HepG2 (cell line): ENCODE results near the gene CNOT10. TPM values are rescaled to one million over a fixed set of nuclear protein-coding genes. Genes with fewer than 3 reads are reported as not detected.

Experiments used
- AGO2 ChIP-seq: fragments of 200-400 bp; formaldehyde crosslinking; optimal IDR thresholded peaks from 2 replicates; pipeline ENCODE3; 2017; ENCODE audit warnings: mild to moderate bottlenecking, low read depth, low read length, moderate library complexity
- CENPT ChIP-seq: sonication (generic); formaldehyde crosslinking; IDR thresholded peaks from 2 replicates; pipeline ENCODE4 v1.8.0; 2022; ENCODE audit warnings: low read depth, mild to moderate bottlenecking, moderate library complexity, missing genetic modification reagents
- FOXM1 ChIP-seq: sonication (generic); formaldehyde crosslinking; IDR thresholded peaks from 2 replicates; pipeline ENCODE4 v1.5.0; 2020; ENCODE audit warnings: missing genetic modification reagents
- KAT7 ChIP-seq: IDR thresholded peaks from 2 replicates; pipeline ENCODE4 v1.6.1; 2018; ENCODE audit warnings: borderline replicate concordance, missing compliant biosample characterization
- LCORL ChIP-seq, 2 experiments: fragments of 450-650 bp in 1 of 2; sonication (generic) in 1 of 2; formaldehyde crosslinking in 1 of 2; IDR thresholded peaks; 2 replicates each; pipeline versions ENCODE4 v1.5.0 to v1.6.1; 2017 to 2020; ENCODE audit warnings: antibody characterized with exemption in 1 of 2, missing genetic modification reagents in 1 of 2
- MED13 ChIP-seq: sonication (generic); formaldehyde crosslinking; IDR thresholded peaks from 2 replicates; pipeline ENCODE4 v1.5.0; 2020; ENCODE audit warnings: missing genetic modification reagents
- POLR2A ChIP-seq, 2 experiments: IDR thresholded peaks; 2 replicates each; pipeline ENCODE4 v1.6.1; 2011; ENCODE audit warnings: low read depth in 2 of 2, low read length in 2 of 2, mild to moderate bottlenecking in 1 of 2, moderate library complexity in 1 of 2; ENCODE audit not compliant: insufficient read depth in 1 of 2
- PPARG ChIP-seq: conservative IDR thresholded peaks from 2 replicates; pipeline ENCODE4 v1.6.1; 2016; ENCODE audit warnings: missing biosample characterization, missing genetic modification reagents
- RFXAP ChIP-seq: sonication (generic); formaldehyde crosslinking; IDR thresholded peaks from 2 replicates; pipeline ENCODE4 v1.4.0; 2020; ENCODE audit warnings: missing genetic modification reagents, borderline replicate concordance
- SAFB2 ChIP-seq: sonication (generic); formaldehyde crosslinking; IDR thresholded peaks from 2 replicates; pipeline ENCODE4 v1.5.1; 2020; ENCODE audit warnings: missing genetic modification reagents, low read depth, mild to moderate bottlenecking, borderline replicate concordance
- SRSF4 ChIP-seq: fragments of 200-400 bp; formaldehyde crosslinking; IDR thresholded peaks from one replicate; pipeline ENCODE4 v1.6.1; 2018; ENCODE audit warnings: mild to moderate bottlenecking, low read depth, low read length, moderate library complexity; ENCODE audit not compliant: poor library complexity, severe bottlenecking
- ZBTB3 ChIP-seq: sonication (generic); formaldehyde crosslinking; IDR thresholded peaks from 2 replicates; pipeline ENCODE4 v1.4.0; 2020; ENCODE audit warnings: low read depth, mild to moderate bottlenecking, moderate library complexity, missing genetic modification reagents, borderline replicate concordance
- ZMYM3 ChIP-seq: sonication (generic); formaldehyde crosslinking; IDR thresholded peaks from 2 replicates; pipeline ENCODE4 v1.5.1; 2020; ENCODE audit warnings: mild to moderate bottlenecking, missing genetic modification reagents
- ZNF12 ChIP-seq: sonication (generic); formaldehyde crosslinking; IDR thresholded peaks from 2 replicates; pipeline ENCODE4 v1.5.0; 2020; ENCODE audit warnings: missing genetic modification reagents
- ZNF224 ChIP-seq: sonication (generic); formaldehyde crosslinking; IDR thresholded peaks from 2 replicates; pipeline ENCODE4 v1.5.0; 2020; ENCODE audit warnings: mild to moderate bottlenecking, missing genetic modification reagents
- ZNF317 ChIP-seq: sonication (generic); formaldehyde crosslinking; IDR thresholded peaks from 2 replicates; pipeline ENCODE4 v1.5.0; 2020; ENCODE audit warnings: mild to moderate bottlenecking, missing genetic modification reagents
- ZNF432 ChIP-seq: sonication (generic); formaldehyde crosslinking; IDR thresholded peaks from 2 replicates; pipeline ENCODE4 v1.5.0; 2020; ENCODE audit warnings: missing genetic modification reagents, mild to moderate bottlenecking, borderline replicate concordance
- ZSCAN9 ChIP-seq: IDR thresholded peaks from 2 replicates; pipeline ENCODE4 v1.6.1; 2016; ENCODE audit warnings: borderline replicate concordance
- polyA plus RNA-seq, 8 experiments: library from polyadenylated mRNA; depleted of rRNA in 3 of 8; stranded (reverse) in 7 of 8; unstranded in 1 of 8; fragments of >200 nt; fragmentation: Illumina TruSeq in 4 of 8; extraction: Trizol in 4 of 8; gene quantifications; 2 replicates each; pipeline versions ENCODE4 v1.2.1 to v1.2.3, GENCODE V29; 2011 to 2016; ENCODE audit warnings: low read depth in 4 of 8, missing spikeins in 1 of 8, mixed read lengths in 1 of 8; ENCODE audit not compliant: insufficient read depth in 1 of 8
- total RNA-seq, 5 experiments: library from RNA; depleted of rRNA; stranded (reverse); fragments of >200 nt; fragmentation: Illumina TruSeq; extraction: Trizol; gene quantifications; 2 replicates each; pipeline ENCODE4 v1.2.3, GENCODE V29; 2016; ENCODE audit warnings: low read depth in 1 of 5
- TF ChIP-seq, protein P1 (sequence below): sonication (generic); formaldehyde crosslinking; IDR thresholded peaks from 2 replicates; pipeline ENCODE4 v1.5.0; 2020; ENCODE audit warnings: mild to moderate bottlenecking, missing genetic modification reagents, moderate library complexity
- TF ChIP-seq, protein P2 (sequence below): sonication (generic); formaldehyde crosslinking; IDR thresholded peaks from 2 replicates; pipeline ENCODE4 v1.5.0; 2020; ENCODE audit warnings: mild to moderate bottlenecking, missing genetic modification reagents, borderline replicate concordance
- TF ChIP-seq, protein P3 (sequence below): sonication (generic); formaldehyde crosslinking; IDR thresholded peaks from 2 replicates; pipeline ENCODE4 v1.5.0; 2020; ENCODE audit warnings: missing genetic modification reagents

The CNOT10 gene
- total and polyA plus RNA-seq, 2 of the 13 experiments (the other 11 are each of a cell fraction or from before 2014, with no cell fraction given), result 21.2 to 34.1 TPM

DNA sequence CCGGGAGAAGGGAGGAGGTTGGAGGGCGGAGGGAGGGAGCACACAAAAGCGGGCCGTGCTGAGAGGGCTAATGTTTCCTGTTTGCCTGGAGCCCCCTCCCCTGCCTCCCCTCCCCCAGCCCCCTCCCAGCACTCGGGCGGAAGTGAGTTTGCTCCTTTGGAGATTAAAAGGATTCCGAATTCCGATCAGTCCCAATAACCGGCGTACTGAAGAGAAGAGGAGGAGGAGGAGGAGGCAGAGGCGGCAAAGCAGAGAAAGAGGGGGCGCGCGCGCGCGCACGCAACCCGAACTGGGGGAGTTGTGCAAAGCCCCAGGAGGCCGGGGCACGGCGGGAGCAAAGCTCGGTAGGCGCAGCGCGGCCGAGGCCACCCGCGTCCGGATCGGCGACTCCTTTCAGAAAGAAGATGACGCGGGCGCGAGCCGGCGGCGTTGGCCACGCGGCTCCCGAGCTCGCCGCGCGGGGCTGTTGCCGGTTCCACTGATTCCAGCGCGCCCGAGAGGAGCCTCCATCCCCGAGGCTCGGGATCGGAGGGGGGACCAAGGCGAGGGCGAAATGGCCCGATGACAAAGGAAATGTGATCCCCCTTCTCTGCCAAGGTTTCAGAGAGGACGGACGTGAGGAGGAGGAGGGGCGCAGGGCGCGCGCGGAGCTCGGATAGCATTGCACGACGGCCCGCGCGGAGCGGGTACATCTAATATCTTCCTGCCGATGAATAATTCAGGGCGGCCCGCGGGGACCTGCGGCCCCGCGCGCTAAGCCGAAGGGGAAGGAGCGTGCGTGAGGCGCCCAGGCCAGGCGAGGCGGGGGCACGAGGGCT, 131.7 kb downstream of the CNOT10 start (continued):
- TF ChIP-seq, protein P1, sequence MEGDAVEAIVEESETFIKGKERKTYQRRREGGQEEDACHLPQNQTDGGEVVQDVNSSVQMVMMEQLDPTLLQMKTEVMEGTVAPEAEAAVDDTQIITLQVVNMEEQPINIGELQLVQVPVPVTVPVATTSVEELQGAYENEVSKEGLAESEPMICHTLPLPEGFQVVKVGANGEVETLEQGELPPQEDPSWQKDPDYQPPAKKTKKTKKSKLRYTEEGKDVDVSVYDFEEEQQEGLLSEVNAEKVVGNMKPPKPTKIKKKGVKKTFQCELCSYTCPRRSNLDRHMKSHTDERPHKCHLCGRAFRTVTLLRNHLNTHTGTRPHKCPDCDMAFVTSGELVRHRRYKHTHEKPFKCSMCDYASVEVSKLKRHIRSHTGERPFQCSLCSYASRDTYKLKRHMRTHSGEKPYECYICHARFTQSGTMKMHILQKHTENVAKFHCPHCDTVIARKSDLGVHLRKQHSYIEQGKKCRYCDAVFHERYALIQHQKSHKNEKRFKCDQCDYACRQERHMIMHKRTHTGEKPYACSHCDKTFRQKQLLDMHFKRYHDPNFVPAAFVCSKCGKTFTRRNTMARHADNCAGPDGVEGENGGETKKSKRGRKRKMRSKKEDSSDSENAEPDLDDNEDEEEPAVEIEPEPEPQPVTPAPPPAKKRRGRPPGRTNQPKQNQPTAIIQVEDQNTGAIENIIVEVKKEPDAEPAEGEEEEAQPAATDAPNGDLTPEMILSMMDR, result peak; percentile 22; the same call in 1 of the 2 replicates
- TF ChIP-seq, protein P2, sequence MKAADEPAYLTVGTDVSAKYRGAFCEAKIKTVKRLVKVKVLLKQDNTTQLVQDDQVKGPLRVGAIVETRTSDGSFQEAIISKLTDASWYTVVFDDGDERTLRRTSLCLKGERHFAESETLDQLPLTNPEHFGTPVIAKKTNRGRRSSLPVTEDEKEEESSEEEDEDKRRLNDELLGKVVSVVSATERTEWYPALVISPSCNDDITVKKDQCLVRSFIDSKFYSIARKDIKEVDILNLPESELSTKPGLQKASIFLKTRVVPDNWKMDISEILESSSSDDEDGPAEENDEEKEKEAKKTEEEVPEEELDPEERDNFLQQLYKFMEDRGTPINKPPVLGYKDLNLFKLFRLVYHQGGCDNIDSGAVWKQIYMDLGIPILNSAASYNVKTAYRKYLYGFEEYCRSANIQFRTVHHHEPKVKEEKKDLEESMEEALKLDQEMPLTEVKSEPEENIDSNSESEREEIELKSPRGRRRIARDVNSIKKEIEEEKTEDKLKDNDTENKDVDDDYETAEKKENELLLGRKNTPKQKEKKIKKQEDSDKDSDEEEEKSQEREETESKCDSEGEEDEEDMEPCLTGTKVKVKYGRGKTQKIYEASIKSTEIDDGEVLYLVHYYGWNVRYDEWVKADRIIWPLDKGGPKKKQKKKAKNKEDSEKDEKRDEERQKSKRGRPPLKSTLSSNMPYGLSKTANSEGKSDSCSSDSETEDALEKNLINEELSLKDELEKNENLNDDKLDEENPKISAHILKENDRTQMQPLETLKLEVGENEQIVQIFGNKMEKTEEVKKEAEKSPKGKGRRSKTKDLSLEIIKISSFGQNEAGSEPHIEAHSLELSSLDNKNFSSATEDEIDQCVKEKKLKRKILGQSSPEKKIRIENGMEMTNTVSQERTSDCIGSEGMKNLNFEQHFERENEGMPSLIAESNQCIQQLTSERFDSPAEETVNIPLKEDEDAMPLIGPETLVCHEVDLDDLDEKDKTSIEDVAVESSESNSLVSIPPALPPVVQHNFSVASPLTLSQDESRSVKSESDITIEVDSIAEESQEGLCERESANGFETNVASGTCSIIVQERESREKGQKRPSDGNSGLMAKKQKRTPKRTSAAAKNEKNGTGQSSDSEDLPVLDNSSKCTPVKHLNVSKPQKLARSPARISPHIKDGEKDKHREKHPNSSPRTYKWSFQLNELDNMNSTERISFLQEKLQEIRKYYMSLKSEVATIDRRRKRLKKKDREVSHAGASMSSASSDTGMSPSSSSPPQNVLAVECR (CRISPR knock-in tag), result peak; percentile 58
- TF ChIP-seq KAT7 (CRISPR knock-in tag) (peak; percentile 83; the same call in 1 of the 2 replicates), ZNF317 (CRISPR knock-in tag) (peak; percentile 70), ZNF12 (no peak), LCORL (IDR thresholded peaks at IDR 0.05) (no peak), LCORL (CRISPR knock-in tag; IDR thresholded peaks at IDR 0.05) (no peak), FOXM1 (CRISPR knock-in tag) (no peak), MED13 (CRISPR knock-in tag) (peak; percentile 71), ZMYM3 (CRISPR knock-in tag) (no peak), PPARG (CRISPR knock-in tag) (no peak; the same call in 1 of the 2 replicates), CENPT (CRISPR knock-in tag) (no peak), ZBTB3 (CRISPR knock-in tag) (0 out of 2 replicates have a peak, but pooled peaks have one; percentile 30), POLR2A (IDR thresholded peaks at IDR 0.05; ENCODE audit: insufficient read depth in 1 of 2, low read depth in 2 of 2, low read length in 2 of 2) (peak; percentile 79 to 81), SRSF4 (peak; percentile 47), RFXAP (CRISPR knock-in tag) (no peak), SAFB2 (CRISPR knock-in tag) (0 out of 2 replicates have a peak, but pooled peaks have one; percentile 38), ZNF224 (CRISPR knock-in tag) (no peak), AGO2 (peak; percentile 95), ZNF432 (no peak), ZSCAN9 (CRISPR knock-in tag) (0 out of 2 replicates have a peak, but pooled peaks have one; percentile 45)
- TF ChIP-seq, protein P3, sequence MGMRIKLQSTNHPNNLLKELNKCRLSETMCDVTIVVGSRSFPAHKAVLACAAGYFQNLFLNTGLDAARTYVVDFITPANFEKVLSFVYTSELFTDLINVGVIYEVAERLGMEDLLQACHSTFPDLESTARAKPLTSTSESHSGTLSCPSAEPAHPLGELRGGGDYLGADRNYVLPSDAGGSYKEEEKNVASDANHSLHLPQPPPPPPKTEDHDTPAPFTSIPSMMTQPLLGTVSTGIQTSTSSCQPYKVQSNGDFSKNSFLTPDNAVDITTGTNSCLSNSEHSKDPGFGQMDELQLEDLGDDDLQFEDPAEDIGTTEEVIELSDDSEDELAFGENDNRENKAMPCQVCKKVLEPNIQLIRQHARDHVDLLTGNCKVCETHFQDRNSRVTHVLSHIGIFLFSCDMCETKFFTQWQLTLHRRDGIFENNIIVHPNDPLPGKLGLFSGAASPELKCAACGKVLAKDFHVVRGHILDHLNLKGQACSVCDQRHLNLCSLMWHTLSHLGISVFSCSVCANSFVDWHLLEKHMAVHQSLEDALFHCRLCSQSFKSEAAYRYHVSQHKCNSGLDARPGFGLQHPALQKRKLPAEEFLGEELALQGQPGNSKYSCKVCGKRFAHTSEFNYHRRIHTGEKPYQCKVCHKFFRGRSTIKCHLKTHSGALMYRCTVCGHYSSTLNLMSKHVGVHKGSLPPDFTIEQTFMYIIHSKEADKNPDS (CRISPR knock-in tag), result no peak
